Body of pancreas (tissue), 4 donors: Measurements from ENCODE around the gene RHD.
"Not testable (repeated sequence)": the region's sequence is repeated elsewhere in the genome, so short reads cannot be mapped to it uniquely, and the experiment has no call there.

Source experiments
- CTCF ChIP-seq, 7 experiments: fragments of 450-650 bp in 4 of 7; fragments of 200-600 bp in 3 of 7; sonication (generic) in 3 of 7; IDR thresholded peaks; one replicate each; pipeline ENCODE4 v1.5.1; 2016 to 2019; ENCODE audit warnings: antibody characterized with exemption in 7 of 7
- POLR2A ChIP-seq, 3 donors: fragments of 450-650 bp; IDR thresholded peaks; one replicate each; pipeline ENCODE4 v1.6.1; 2016; ENCODE audit warnings: antibody characterized with exemption in 3 of 3, mild to moderate bottlenecking in 2 of 3

GRCh38 chr1:25336922-25337354 is 64.6 kb downstream of the RHD start:
- TF ChIP-seq CTCF, POLR2A (IDR thresholded peaks at IDR 0.05): not testable (repeated sequence)
